GM12878 (cell line): ENCODE results near the gene HMGN1. TPM values are rescaled to one million over a fixed set of nuclear protein-coding genes. Genes with fewer than 3 reads are reported as not detected.

Source experiments
- ATAC-seq: fragments of 200-7000 bp; cut with Tn5 transposase; 3 replicates; pipeline ENCODE4 v1.9.1; 2020; ENCODE audit warnings: mild to moderate bottlenecking, moderate library complexity
- BruUV-seq: library from RNA; stranded (reverse); fragments of 400-500 nt; replicated peaks from 2 replicates; lab custom pipeline; 2021; lab: Mats Ljungman, UMichigan
- CTCF ChIA-PET: fragments of 300-600 bp; sonication (Branson Sonifier 250); formaldehyde crosslinking; extraction: SDS; loops from one replicate; lab custom pipeline; 2021; ENCODE audit warnings: inconsistent platforms; lab: Yijun Ruan, JAX
- POLR2A ChIA-PET: fragments of 350-600 bp; formaldehyde crosslinking; extraction: SDS; loops from one replicate; lab custom pipeline; 2021; ENCODE audit warnings: inconsistent platforms; lab: Charles Lee
- RAD21 ChIA-PET: fragments of 300-600 bp; sonication (Branson Sonifier 250); formaldehyde crosslinking; loops from one replicate; lab custom pipeline; 2023; ENCODE audit warnings: antibody characterized with exemption; ENCODE audit not compliant: unreplicated experiment; lab: Charles Lee
- SMC1A ChIA-PET: fragments of 300-600 bp; sonication (Branson Sonifier 250); formaldehyde crosslinking; loops from one replicate; lab custom pipeline; 2023; ENCODE audit not compliant: unreplicated experiment, uncharacterized antibody; lab: Charles Lee
- DNase-seq: peaks from one replicate; pipeline ENCODE4 v3.0.0-alpha.2; 2011; ENCODE audit warnings: low read depth, low spot score
- FAIRE-seq: peaks from 3 replicates; lab custom pipeline; 2011; peaks lifted over from hg19 to GRCh38; lab: Jason Lieb, UNC
- H2AFZ ChIP-seq: 2 replicates; pipeline ENCODE4 v1.6.0; 2011; ENCODE audit warnings: low read depth, low read length, control low read depth; ENCODE audit not compliant: control insufficient read depth
- H3K27ac ChIP-seq: 2 replicates; pipeline ENCODE4 v1.5.1; 2011; ENCODE audit warnings: control low read depth; ENCODE audit not compliant: control insufficient read depth, insufficient read depth
- H3K27me3 ChIP-seq, 2 experiments: replicated peaks in 1 of 2; 2 replicates each; pipeline versions ENCODE4 v1.6.0 to v1.6.1; 2011; ENCODE audit warnings: low read length in 1 of 2; ENCODE audit not compliant: control insufficient read depth in 2 of 2, insufficient read depth in 2 of 2
- H3K36me3 ChIP-seq, 2 experiments: 2 replicates each; pipeline ENCODE4 v1.5.1; 2011; ENCODE audit warnings: low read length in 1 of 2; ENCODE audit not compliant: control insufficient read depth in 2 of 2, insufficient read depth in 2 of 2
- H3K4me1 ChIP-seq: 2 replicates; pipeline ENCODE4 v1.6.1; 2011; ENCODE audit warnings: mild to moderate bottlenecking, low read length, moderate library complexity, mixed read lengths; ENCODE audit not compliant: control insufficient read depth, insufficient read depth
- H3K4me2 ChIP-seq: 2 replicates; pipeline ENCODE4 v1.6.0; 2011; ENCODE audit warnings: control low read depth; ENCODE audit not compliant: control insufficient read depth, insufficient read depth
- H3K4me3 ChIP-seq: fragments of 200-600 bp; sonication (generic); 2 replicates; pipeline ENCODE4 v1.5.1; 2016
- H3K79me2 ChIP-seq: 2 replicates; pipeline ENCODE4 v1.6.0; 2011; ENCODE audit warnings: low read length; ENCODE audit not compliant: control insufficient read depth, insufficient read depth
- H3K9ac ChIP-seq: 2 replicates; pipeline ENCODE4 v1.8.0; 2011; ENCODE audit warnings: low read length, control low read depth, mixed read lengths; ENCODE audit not compliant: control insufficient read depth, insufficient read depth
- H3K9me3 ChIP-seq: replicated peaks from 3 replicates; pipeline ENCODE4 v1.5.1; 2011; ENCODE audit warnings: mild to moderate bottlenecking, low read length; ENCODE audit not compliant: control insufficient read depth, insufficient read depth
- H4K20me1 ChIP-seq: 2 replicates; pipeline ENCODE4 v1.6.0; 2011; ENCODE audit not compliant: control insufficient read depth, insufficient read depth
- ATF7 ChIP-seq: fragments of 450-650 bp; IDR thresholded peaks from 2 replicates; pipeline ENCODE4 v1.6.1; 2016; ENCODE audit warnings: low read depth, mild to moderate bottlenecking
- ESRRA ChIP-seq: IDR thresholded peaks from 2 replicates; pipeline ENCODE4 v1.6.1; 2012; ENCODE audit warnings: mild to moderate bottlenecking, low read length, improper control_type of control experiment
- ETV6 ChIP-seq, 2 experiments: fragments of 450-650 bp in 1 of 2; IDR thresholded peaks in 1 of 2; conservative IDR thresholded peaks in 1 of 2; 2 replicates each; pipeline ENCODE4 v1.6.1; 2014; ENCODE audit warnings: antibody characterized with exemption in 1 of 2, borderline replicate concordance in 1 of 2, low read depth in 1 of 2, mild to moderate bottlenecking in 1 of 2, moderate library complexity in 1 of 2
- FOXK2 ChIP-seq: fragments of 450-650 bp; IDR thresholded peaks from 2 replicates; pipeline ENCODE4 v1.6.1; 2017; ENCODE audit warnings: mild to moderate bottlenecking, moderate library complexity
- JUNB ChIP-seq: IDR thresholded peaks from 2 replicates; pipeline ENCODE4 v1.6.1; 2016; ENCODE audit warnings: antibody characterized with exemption, mild to moderate bottlenecking
- MYC ChIP-seq: IDR thresholded peaks from 2 replicates; pipeline ENCODE4 v1.6.1; 2011; ENCODE audit warnings: mild to moderate bottlenecking, low read length, moderate library complexity, inconsistent platforms; ENCODE audit not compliant: insufficient read depth, insufficient replicate concordance, insufficient read length, severe bottlenecking
- PAX5 ChIP-seq: IDR thresholded peaks from 2 replicates; pipeline ENCODE4 v1.6.1; 2011; ENCODE audit warnings: low read depth, low read length, borderline replicate concordance
- SP1 ChIP-seq: IDR thresholded peaks from one replicate; pipeline ENCODE4 v1.6.1; 2011; ENCODE audit warnings: low read depth, low read length
- ZZZ3 ChIP-seq: IDR thresholded peaks from 2 replicates; pipeline ENCODE4 v1.6.1; 2011; ENCODE audit warnings: low read depth; ENCODE audit not compliant: control insufficient read depth, insufficient read length
- WGBS: methylation state at CpG from one replicate; pipeline ENCODE4 v1.1.6; 2016; ENCODE audit warnings: low lambda C conversion rate; ENCODE audit not compliant: insufficient replicate concordance, insufficient coverage; ENCODE audit errors: missing lambda C conversion rate; 5-methylcytosine and 5-hydroxymethylcytosine counted together
- in situ Hi-C: fragments of 300-500 bp; cut with MboI; formaldehyde crosslinking; loops from 9 replicates; pipeline ENCODE4 v1.14.3; 2018; ENCODE audit warnings: mixed read lengths
- intact Hi-C: fragments of 100-400 bp; cut with micrococcal nuclease; formaldehyde crosslinking; loops from one replicate; pipeline ENCODE4 v1.14.2; 2022; ENCODE audit not compliant: unreplicated experiment
- polyA plus RNA-seq, 11 experiments: library from polyadenylated mRNA; depleted of rRNA in 4 of 11; unstranded in 6 of 11; stranded (reverse) in 5 of 11; fragments of >200 nt; fragmentation: Nextera tagmentation in 4 of 11; fragmentation: Illumina TruSeq in 1 of 11; extraction: Ambion mirVana in 4 of 11; extraction: Trizol in 1 of 11; gene quantifications; 1 replicate in 1 of 11; 2 replicates in 10 of 11; pipeline versions ENCODE4 v1.2.1 to v1.2.3, GENCODE V29; 2011 to 2016; ENCODE audit warnings: inconsistent platforms in 2 of 11, missing spikeins in 2 of 11, low read depth in 1 of 11
- total RNA-seq, 4 experiments: library from RNA; depleted of rRNA in 3 of 4; stranded (reverse); fragments of >200 nt in 3 of 4; fragmentation: Illumina TruSeq in 1 of 4; extraction: Trizol in 1 of 4; gene quantifications; 2 replicates each; pipeline versions ENCODE4 v1.2.1 to v1.2.3, GENCODE V29; 2013 to 2021
- TF ChIP-seq, protein P1 (sequence below): IDR thresholded peaks from 2 replicates; pipeline ENCODE4 v1.6.1; 2011; ENCODE audit warnings: borderline replicate concordance, low read depth, mild to moderate bottlenecking, moderate library complexity, mixed read lengths, low read length; ENCODE audit not compliant: insufficient read depth; ENCODE audit errors: extremely low read length
- TF ChIP-seq, protein P2 (sequence below): IDR thresholded peaks from 2 replicates; pipeline ENCODE4 v1.6.1; 2012; ENCODE audit warnings: improper control_type of control experiment, low read depth, low read length; ENCODE audit not compliant: insufficient replicate concordance
- TF ChIP-seq, protein P3 (sequence below): fragments of 450-650 bp; IDR thresholded peaks from 2 replicates; pipeline ENCODE4 v1.6.1; 2017; ENCODE audit warnings: low read depth, mild to moderate bottlenecking, moderate library complexity

HMGN1 gene
- total and polyA plus RNA-seq, 10 of the 15 experiments (the other 5 are each of a cell fraction or from before 2014, with no cell fraction given): 120 to 798 (median 396) TPM

DNA sequence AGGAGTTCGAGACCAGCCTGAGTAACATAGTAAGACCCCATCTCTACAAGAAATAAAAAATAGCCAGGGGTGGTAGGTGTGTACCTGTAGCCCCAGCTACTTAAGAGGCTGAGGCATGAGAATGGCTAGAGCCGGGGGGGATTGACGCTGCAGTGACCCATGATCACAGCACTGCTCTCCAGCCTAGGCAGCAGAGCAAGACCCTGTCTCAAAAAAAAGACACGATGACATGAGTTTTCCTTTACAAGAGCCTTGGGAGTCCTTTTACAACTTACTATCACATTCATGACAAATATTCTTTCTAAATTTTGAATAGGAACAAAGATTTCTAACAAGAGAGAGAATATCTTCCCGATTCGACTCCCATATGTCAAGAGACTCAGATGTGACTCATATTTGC lies 32.2 kb downstream of the HMGN1 start (continued):
- TF ChIP-seq JUNB (no peak), ZZZ3 (no peak), ATF7 (no peak), PAX5 (no peak), FOXK2 (no peak)
- TF ChIP-seq, protein P1, sequence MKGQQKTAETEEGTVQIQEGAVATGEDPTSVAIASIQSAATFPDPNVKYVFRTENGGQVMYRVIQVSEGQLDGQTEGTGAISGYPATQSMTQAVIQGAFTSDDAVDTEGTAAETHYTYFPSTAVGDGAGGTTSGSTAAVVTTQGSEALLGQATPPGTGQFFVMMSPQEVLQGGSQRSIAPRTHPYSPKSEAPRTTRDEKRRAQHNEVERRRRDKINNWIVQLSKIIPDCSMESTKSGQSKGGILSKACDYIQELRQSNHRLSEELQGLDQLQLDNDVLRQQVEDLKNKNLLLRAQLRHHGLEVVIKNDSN: no peak

DNA sequence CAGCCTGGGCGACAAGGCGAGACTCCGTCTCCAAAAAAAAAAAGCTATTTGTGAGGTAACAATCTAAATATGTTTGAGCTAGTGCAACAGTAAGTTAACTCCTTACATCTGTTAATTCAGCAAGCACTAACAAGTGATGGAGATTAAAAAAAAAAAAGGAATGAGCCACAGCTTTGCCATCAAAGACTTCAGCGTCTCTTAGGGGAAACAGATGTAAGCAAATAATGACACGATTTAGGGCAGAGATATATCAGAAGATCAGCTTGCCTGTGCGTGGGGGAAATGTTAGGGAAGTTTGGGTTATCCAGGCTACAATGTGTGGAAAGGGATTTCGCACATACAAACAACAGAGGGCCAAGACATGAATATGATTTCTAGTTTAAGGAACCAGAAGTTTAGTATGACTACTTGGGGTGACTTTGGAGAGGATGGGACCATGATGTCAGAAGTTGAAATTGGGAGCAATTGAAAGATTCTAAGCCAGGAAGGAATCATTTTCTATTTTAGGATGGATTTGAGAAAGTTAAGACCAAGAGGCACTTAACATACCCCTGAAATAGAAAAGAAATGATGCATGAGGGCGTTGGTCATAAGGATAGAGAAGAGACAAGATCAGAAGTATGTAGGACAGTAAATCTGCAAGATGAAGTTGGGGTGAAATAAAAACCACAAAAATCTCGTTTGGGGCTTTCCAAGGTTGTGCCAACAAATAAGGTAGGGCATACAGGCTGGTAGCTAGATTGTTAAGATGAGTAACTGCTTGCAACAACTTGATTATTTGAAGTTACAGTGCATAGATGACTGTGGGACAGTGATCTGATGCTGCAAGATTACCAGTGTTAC lies 33.1 kb downstream of the HMGN1 start:
- Histone ChIP-seq H3K27ac (no peak overlapping the region), H3K4me1 (peaks cover 4% of the 10 kb centered on the region; the same call in 1 of the 2 replicates), H4K20me1 (no peaks in the 10 kb centered on the region), H3K27me3 (no peaks in the 10 kb centered on the region), H3K9me3 (no peaks in the 10 kb centered on the region), H3K4me2 (no peak overlapping the region), H3K4me3 (no peak overlapping the region), H2AFZ (no peak overlapping the region), H3K79me2 (peaks cover 16% of the 10 kb centered on the region), H3K9ac (no peak overlapping the region), H3K36me3 (no peaks in the 10 kb centered on the region)
- ChIA-PET SMC1A (interaction anchor here (0.7 to 1.0 kb wide), 2 partner anchors 31 to 129 kb away, joined by 3 to 6 read pairs; no protein-coding TSS in a partner anchor), RAD21 (no interaction called here), CTCF (interaction anchor here (0.7 to 2.9 kb wide), 2 partner anchors 72 to 1824 kb away, joined by 3 to 9 read pairs; no protein-coding TSS in a partner anchor), POLR2A (interaction anchor here (1.3 to 1.7 kb wide), 2 partner anchors 30 to 32 kb away, joined by 6 read pairs; partner anchors contain the start of gene HMGN1)
- 30% methylated on average over 9 of the region's 9 CpGs for WGBS
- BruUV-seq: no TSS peak
- intact Hi-C loops: loop anchor here (10.0 kb wide), 1 partner anchor 129 kb away; the partner anchor contains the start of gene LCA5L
- no peak for FAIRE-seq
- in situ Hi-C loops: no loop called here
- no peak for ATAC-seq
- DNase-seq: no peak
- no peak for TF ChIP-seq ETV6 (conservative IDR thresholded peaks at IDR 0.05 in 1 of 2, IDR thresholded peaks at IDR 0.05 in 1 of 2; ENCODE audit: borderline replicate concordance in 1 of 2, low read depth in 1 of 2)
- no peak for TF ChIP-seq SP1
- TF ChIP-seq, protein P2, sequence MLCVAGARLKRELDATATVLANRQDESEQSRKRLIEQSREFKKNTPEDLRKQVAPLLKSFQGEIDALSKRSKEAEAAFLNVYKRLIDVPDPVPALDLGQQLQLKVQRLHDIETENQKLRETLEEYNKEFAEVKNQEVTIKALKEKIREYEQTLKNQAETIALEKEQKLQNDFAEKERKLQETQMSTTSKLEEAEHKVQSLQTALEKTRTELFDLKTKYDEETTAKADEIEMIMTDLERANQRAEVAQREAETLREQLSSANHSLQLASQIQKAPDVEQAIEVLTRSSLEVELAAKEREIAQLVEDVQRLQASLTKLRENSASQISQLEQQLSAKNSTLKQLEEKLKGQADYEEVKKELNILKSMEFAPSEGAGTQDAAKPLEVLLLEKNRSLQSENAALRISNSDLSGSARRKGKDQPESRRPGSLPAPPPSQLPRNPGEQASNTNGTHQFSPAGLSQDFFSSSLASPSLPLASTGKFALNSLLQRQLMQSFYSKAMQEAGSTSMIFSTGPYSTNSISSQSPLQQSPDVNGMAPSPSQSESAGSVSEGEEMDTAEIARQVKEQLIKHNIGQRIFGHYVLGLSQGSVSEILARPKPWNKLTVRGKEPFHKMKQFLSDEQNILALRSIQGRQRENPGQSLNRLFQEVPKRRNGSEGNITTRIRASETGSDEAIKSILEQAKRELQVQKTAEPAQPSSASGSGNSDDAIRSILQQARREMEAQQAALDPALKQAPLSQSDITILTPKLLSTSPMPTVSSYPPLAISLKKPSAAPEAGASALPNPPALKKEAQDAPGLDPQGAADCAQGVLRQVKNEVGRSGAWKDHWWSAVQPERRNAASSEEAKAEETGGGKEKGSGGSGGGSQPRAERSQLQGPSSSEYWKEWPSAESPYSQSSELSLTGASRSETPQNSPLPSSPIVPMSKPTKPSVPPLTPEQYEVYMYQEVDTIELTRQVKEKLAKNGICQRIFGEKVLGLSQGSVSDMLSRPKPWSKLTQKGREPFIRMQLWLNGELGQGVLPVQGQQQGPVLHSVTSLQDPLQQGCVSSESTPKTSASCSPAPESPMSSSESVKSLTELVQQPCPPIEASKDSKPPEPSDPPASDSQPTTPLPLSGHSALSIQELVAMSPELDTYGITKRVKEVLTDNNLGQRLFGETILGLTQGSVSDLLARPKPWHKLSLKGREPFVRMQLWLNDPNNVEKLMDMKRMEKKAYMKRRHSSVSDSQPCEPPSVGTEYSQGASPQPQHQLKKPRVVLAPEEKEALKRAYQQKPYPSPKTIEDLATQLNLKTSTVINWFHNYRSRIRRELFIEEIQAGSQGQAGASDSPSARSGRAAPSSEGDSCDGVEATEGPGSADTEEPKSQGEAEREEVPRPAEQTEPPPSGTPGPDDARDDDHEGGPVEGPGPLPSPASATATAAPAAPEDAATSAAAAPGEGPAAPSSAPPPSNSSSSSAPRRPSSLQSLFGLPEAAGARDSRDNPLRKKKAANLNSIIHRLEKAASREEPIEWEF: no peak
- no peak for TF ChIP-seq ESRRA
- TF ChIP-seq, protein P3, sequence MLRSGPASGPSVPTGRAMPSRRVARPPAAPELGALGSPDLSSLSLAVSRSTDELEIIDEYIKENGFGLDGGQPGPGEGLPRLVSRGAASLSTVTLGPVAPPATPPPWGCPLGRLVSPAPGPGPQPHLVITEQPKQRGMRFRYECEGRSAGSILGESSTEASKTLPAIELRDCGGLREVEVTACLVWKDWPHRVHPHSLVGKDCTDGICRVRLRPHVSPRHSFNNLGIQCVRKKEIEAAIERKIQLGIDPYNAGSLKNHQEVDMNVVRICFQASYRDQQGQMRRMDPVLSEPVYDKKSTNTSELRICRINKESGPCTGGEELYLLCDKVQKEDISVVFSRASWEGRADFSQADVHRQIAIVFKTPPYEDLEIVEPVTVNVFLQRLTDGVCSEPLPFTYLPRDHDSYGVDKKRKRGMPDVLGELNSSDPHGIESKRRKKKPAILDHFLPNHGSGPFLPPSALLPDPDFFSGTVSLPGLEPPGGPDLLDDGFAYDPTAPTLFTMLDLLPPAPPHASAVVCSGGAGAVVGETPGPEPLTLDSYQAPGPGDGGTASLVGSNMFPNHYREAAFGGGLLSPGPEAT: no peak
- TF ChIP-seq MYC: no peak
